BLaER1 (cell line): Measurements from ENCODE around the gene CPB1.

Source experiments
- H3K27ac ChIP-seq: shearing (Covaris generic); formaldehyde crosslinking; 2 replicates; pipeline ENCODE4 v1.8.1; 2022
- H3K27me3 ChIP-seq: shearing (Covaris generic); formaldehyde crosslinking; 2 replicates; pipeline ENCODE4 v1.8.1; 2022
- H3K36me3 ChIP-seq: shearing (Covaris generic); formaldehyde crosslinking; 2 replicates; pipeline ENCODE4 v1.8.1; 2022
- H3K4me1 ChIP-seq: shearing (Covaris generic); formaldehyde crosslinking; 2 replicates; pipeline ENCODE4 v1.8.1; 2022
- H3K4me2 ChIP-seq: shearing (Covaris generic); formaldehyde crosslinking; 2 replicates; pipeline ENCODE4 v1.8.1; 2022
- H3K4me3 ChIP-seq: shearing (Covaris generic); formaldehyde crosslinking; 2 replicates; pipeline ENCODE4 v1.8.1; 2022
- H3K9ac ChIP-seq: shearing (Covaris generic); formaldehyde crosslinking; 2 replicates; pipeline ENCODE4 v1.8.1; 2022
- H3K9me3 ChIP-seq: shearing (Covaris generic); formaldehyde crosslinking; 2 replicates; pipeline ENCODE4 v1.8.1; 2022
- H4K20me1 ChIP-seq: shearing (Covaris generic); formaldehyde crosslinking; 2 replicates; pipeline ENCODE4 v1.8.1; 2022
- Cebpa-rat ChIP-seq: shearing (Covaris generic); IDR thresholded peaks from 2 replicates; pipeline ENCODE4 v1.8.1; 2022

CPB1 gene

GRCh38 chr3:148854061-148854460 lies 26.4 kb downstream of the CPB1 start:
- Histone ChIP-seq H3K9me3 (no peaks in the 10 kb centered on the region), H3K9ac (no peak overlapping the region), H3K4me3 (no peak overlapping the region), H3K27me3 (no peaks in the 10 kb centered on the region), H3K27ac (no peak overlapping the region), H3K4me2 (no peak overlapping the region), H3K4me1 (no peaks in the 10 kb centered on the region), H4K20me1 (no peaks in the 10 kb centered on the region), H3K36me3 (no peaks in the 10 kb centered on the region)
- no peak for TF ChIP-seq Cebpa-rat

GRCh38 chr3:148856384-148856783 lies 28.8 kb downstream of the CPB1 start:
- Histone ChIP-seq H3K4me2 (no peak overlapping the region), H3K36me3 (no peaks in the 10 kb centered on the region), H4K20me1 (no peaks in the 10 kb centered on the region), H3K27ac (no peak overlapping the region), H3K27me3 (no peaks in the 10 kb centered on the region), H3K4me3 (no peak overlapping the region), H3K9me3 (no peaks in the 10 kb centered on the region), H3K9ac (no peak overlapping the region), H3K4me1 (no peaks in the 10 kb centered on the region)
- no peak for TF ChIP-seq Cebpa-rat

GRCh38 chr3:148857316-148857715 lies 29.7 kb downstream of the CPB1 start:
- Histone ChIP-seq H3K27me3 (no peaks in the 10 kb centered on the region), H3K4me1 (no peaks in the 10 kb centered on the region), H3K9me3 (no peaks in the 10 kb centered on the region), H4K20me1 (no peaks in the 10 kb centered on the region), H3K9ac (no peak overlapping the region), H3K27ac (no peak overlapping the region), H3K4me2 (no peak overlapping the region), H3K36me3 (no peaks in the 10 kb centered on the region), H3K4me3 (no peak overlapping the region)
- no peak for TF ChIP-seq Cebpa-rat

- no peak for TF ChIP-seq Cebpa-rat
Measured at GRCh38 chr3:148861277-148861869, 33.8 kb downstream of the CPB1 start.

GRCh38 chr3:148863297-148863696 lies 35.7 kb downstream of the CPB1 start:
- no peaks in the 10 kb centered on the region for H3K9me3 ChIP-seq
- H3K27me3 ChIP-seq: no peaks in the 10 kb centered on the region
- no peaks in the 10 kb centered on the region for H3K36me3 ChIP-seq
- no peaks in the 10 kb centered on the region for H3K4me1 ChIP-seq
- H3K4me2 ChIP-seq: no peak overlapping the region
- no peak overlapping the region for H3K27ac ChIP-seq
- TF ChIP-seq Cebpa-rat: no peak
- no peak overlapping the region for H3K4me3 ChIP-seq
- H3K9ac ChIP-seq: no peak overlapping the region
- H4K20me1 ChIP-seq: no peaks in the 10 kb centered on the region

More at GRCh38 chr3:148861277-148861869, 33.8 kb downstream of the CPB1 start:
- no peaks in the 10 kb centered on the region for H3K9me3 ChIP-seq
- H3K4me1 ChIP-seq: no peaks in the 10 kb centered on the region
- H3K9ac ChIP-seq: no peak overlapping the region
- H3K4me3 ChIP-seq: no peak overlapping the region
- no peaks in the 10 kb centered on the region for H3K36me3 ChIP-seq
- H3K27ac ChIP-seq: no peak overlapping the region
- H3K4me2 ChIP-seq: no peak overlapping the region
- H4K20me1 ChIP-seq: no peaks in the 10 kb centered on the region
- H3K27me3 ChIP-seq: no peaks in the 10 kb centered on the region

GRCh38 chr3:148863814-148864213 lies 36.2 kb downstream of the CPB1 start:
- Histone ChIP-seq H3K4me2 (no peak overlapping the region), H3K4me1 (no peaks in the 10 kb centered on the region), H3K27ac (no peak overlapping the region), H3K36me3 (no peaks in the 10 kb centered on the region), H3K9me3 (no peaks in the 10 kb centered on the region), H3K4me3 (no peak overlapping the region), H4K20me1 (no peaks in the 10 kb centered on the region), H3K27me3 (no peaks in the 10 kb centered on the region), H3K9ac (no peak overlapping the region)
- no peak for TF ChIP-seq Cebpa-rat

GRCh38 chr3:148865049-148865448 lies 37.4 kb downstream of the CPB1 start, which contains the start of gene CPA3:
TSS of gene CPA3 (plus strand) at chr3:148865296. CDS start at chr3:148865308, 12 bp downstream.
- Histone ChIP-seq H3K27ac (no peak within 1 kb of the TSS), H3K36me3 (no peaks in the 10 kb centered on the region), H3K4me2 (no peak within 1 kb of the TSS), H3K9me3 (no peaks in the 10 kb centered on the region), H3K4me1 (no peaks in the 10 kb centered on the region), H3K9ac (no peak within 1 kb of the TSS), H4K20me1 (no peaks in the 10 kb centered on the region), H3K27me3 (no peaks in the 10 kb centered on the region), H3K4me3 (no peak within 1 kb of the TSS)
- TF ChIP-seq Cebpa-rat: no peak

- H3K4me1 ChIP-seq: no peaks in the 10 kb centered on the region
- TF ChIP-seq Cebpa-rat: no peak
- no peaks in the 10 kb centered on the region for H3K27me3 ChIP-seq
- H3K36me3 ChIP-seq: no peaks in the 10 kb centered on the region
- no peaks in the 10 kb centered on the region for H3K9me3 ChIP-seq
- no peak overlapping the region for H3K4me3 ChIP-seq
- no peak overlapping the region for H3K4me2 ChIP-seq
- no peaks in the 10 kb centered on the region for H4K20me1 ChIP-seq
- H3K27ac ChIP-seq: no peak overlapping the region
- H3K9ac ChIP-seq: no peak overlapping the region
Measured at GRCh38 chr3:148866261-148866660, 38.6 kb downstream of the CPB1 start.

GRCh38 chr3:148873270-148873927 lies 45.8 kb downstream of the CPB1 start:
- H3K4me2 ChIP-seq: no peak overlapping the region
- no peak overlapping the region for H3K27ac ChIP-seq
- H3K4me1 ChIP-seq: no peaks in the 10 kb centered on the region
- H3K9me3 ChIP-seq: no peaks in the 10 kb centered on the region
- H4K20me1 ChIP-seq: no peaks in the 10 kb centered on the region
- no peak for TF ChIP-seq Cebpa-rat
- H3K27me3 ChIP-seq: no peaks in the 10 kb centered on the region
- no peak overlapping the region for H3K9ac ChIP-seq
- no peak overlapping the region for H3K4me3 ChIP-seq
- no peaks in the 10 kb centered on the region for H3K36me3 ChIP-seq

GRCh38 chr3:148873977-148874376 lies 46.4 kb downstream of the CPB1 start:
- Histone ChIP-seq H3K27me3 (no peaks in the 10 kb centered on the region), H3K4me1 (no peaks in the 10 kb centered on the region)

More at GRCh38 chr3:148873977-148874376, 46.4 kb downstream of the CPB1 start:
- Histone ChIP-seq H3K9ac (no peak overlapping the region), H4K20me1 (no peaks in the 10 kb centered on the region), H3K4me2 (no peak overlapping the region), H3K36me3 (no peaks in the 10 kb centered on the region), H3K27ac (no peak overlapping the region), H3K4me3 (no peak overlapping the region), H3K9me3 (no peaks in the 10 kb centered on the region)
- TF ChIP-seq Cebpa-rat: no peak
